Tibial nerve (tissue), 4 donors: ENCODE measurements around the gene DET1. TPM values are rescaled to one million over a fixed set of nuclear protein-coding genes. Genes with fewer than 3 reads are reported as not detected.

Source experiments
- DNase-seq, 2 donors: peaks; one replicate each; pipeline ENCODE4 v3.0.0-alpha.2; 2019; ENCODE audit warnings: low spot score in 2 of 2
- H3K27ac ChIP-seq, 4 donors: fragments of 200-600 bp; sonication (generic) in 3 of 4; one replicate each; pipeline ENCODE4 v1.5.1; 2017 to 2019; ENCODE audit warnings: mild to moderate bottlenecking in 1 of 4
- H3K27me3 ChIP-seq, 2 donors: fragments of 200-600 bp; sonication (generic) in 1 of 2; one replicate each; pipeline versions ENCODE4 v1.5.1 to v1.6.0; 2017 to 2019
- H3K36me3 ChIP-seq, 3 donors: fragments of 200-600 bp; sonication (generic); one replicate each; pipeline ENCODE4 v1.5.1; 2018 to 2019
- H3K4me1 ChIP-seq, 4 donors: fragments of 200-600 bp; sonication (generic) in 3 of 4; one replicate each; pipeline ENCODE4 v1.5.1; 2017 to 2019
- H3K4me3 ChIP-seq, 4 donors: fragments of 200-600 bp; sonication (generic) in 3 of 4; one replicate each; pipeline ENCODE4 v1.5.1; 2017 to 2019; ENCODE audit warnings: mild to moderate bottlenecking in 1 of 4, moderate library complexity in 1 of 4
- H3K9me3 ChIP-seq, 4 donors: fragments of 200-600 bp; sonication (generic) in 3 of 4; one replicate each; pipeline ENCODE4 v1.5.1; 2017 to 2019
- EP300 ChIP-seq, 2 donors: sonication (generic); formaldehyde crosslinking; IDR thresholded peaks; one replicate each; pipeline ENCODE4 v1.6.1; 2017; ENCODE audit warnings: antibody characterized with exemption in 2 of 2, mild to moderate bottlenecking in 1 of 2
- POLR2A ChIP-seq, 2 donors: fragments of 450-650 bp; IDR thresholded peaks; one replicate each; pipeline ENCODE4 v1.6.1; 2017; ENCODE audit warnings: antibody characterized with exemption in 2 of 2, mild to moderate bottlenecking in 2 of 2, moderate library complexity in 2 of 2
- WGBS, 2 donors: methylation state at CpG; one replicate each; pipeline ENCODE4 v1.1.5; 2018; 5-methylcytosine and 5-hydroxymethylcytosine counted together
- total RNA-seq, 4 donors: library from RNA; depleted of rRNA; stranded (reverse); fragments of >200 nt; gene quantifications; one replicate each; pipeline ENCODE4 v1.1.0, GENCODE V29; 2016
- TF ChIP-seq, protein P1 (sequence below), 5 experiments: fragments of 200-600 bp in 3 of 5; fragments of 450-650 bp in 2 of 5; sonication (generic) in 3 of 5; IDR thresholded peaks; one replicate each; pipeline ENCODE4 v1.5.1; 2016 to 2019; ENCODE audit warnings: antibody characterized with exemption in 5 of 5, mild to moderate bottlenecking in 3 of 5, moderate library complexity in 2 of 5

DET1 gene
- total RNA-seq, 4 donors from 2014 or later, result 6.6 to 16.2 (median 7.8) TPM

DNA sequence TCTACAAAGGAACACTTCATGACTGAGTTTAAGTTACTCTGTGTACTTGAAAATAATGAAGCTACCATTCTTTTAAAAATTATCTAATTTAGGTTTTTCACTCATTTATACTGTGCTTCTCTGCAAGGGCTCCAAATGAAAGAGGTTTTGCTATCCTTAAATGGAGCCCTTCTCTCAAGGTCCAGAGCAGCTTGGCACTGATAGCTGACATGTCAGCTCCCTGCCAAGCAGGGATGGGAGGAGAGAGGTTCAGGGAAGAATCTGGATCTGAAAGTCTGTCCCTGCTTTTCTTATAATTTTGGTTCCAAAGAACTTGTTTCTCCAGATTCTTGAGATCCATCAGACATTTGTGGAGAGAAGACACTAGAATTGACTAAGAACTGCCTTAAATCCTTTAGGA lies 39.9 kb downstream of the DET1 start:
- H3K9me3 ChIP-seq, result no peaks in the 10 kb centered on the region
- H3K36me3 ChIP-seq, result peaks cover 0 to 90% (median 0%) of the 10 kb centered on the region in 3 donors
- DNase-seq, result no peak
- H3K27me3 ChIP-seq, result no peaks in the 10 kb centered on the region
- H3K27ac ChIP-seq, result no peak overlapping the region
- no peaks in the 10 kb centered on the region for H3K4me1 ChIP-seq
- H3K4me3 ChIP-seq, result no peak overlapping the region
- TF ChIP-seq EP300 (IDR thresholded peaks at IDR 0.05) (no peak), POLR2A (IDR thresholded peaks at IDR 0.05) (no peak)
- TF ChIP-seq, protein P1, sequence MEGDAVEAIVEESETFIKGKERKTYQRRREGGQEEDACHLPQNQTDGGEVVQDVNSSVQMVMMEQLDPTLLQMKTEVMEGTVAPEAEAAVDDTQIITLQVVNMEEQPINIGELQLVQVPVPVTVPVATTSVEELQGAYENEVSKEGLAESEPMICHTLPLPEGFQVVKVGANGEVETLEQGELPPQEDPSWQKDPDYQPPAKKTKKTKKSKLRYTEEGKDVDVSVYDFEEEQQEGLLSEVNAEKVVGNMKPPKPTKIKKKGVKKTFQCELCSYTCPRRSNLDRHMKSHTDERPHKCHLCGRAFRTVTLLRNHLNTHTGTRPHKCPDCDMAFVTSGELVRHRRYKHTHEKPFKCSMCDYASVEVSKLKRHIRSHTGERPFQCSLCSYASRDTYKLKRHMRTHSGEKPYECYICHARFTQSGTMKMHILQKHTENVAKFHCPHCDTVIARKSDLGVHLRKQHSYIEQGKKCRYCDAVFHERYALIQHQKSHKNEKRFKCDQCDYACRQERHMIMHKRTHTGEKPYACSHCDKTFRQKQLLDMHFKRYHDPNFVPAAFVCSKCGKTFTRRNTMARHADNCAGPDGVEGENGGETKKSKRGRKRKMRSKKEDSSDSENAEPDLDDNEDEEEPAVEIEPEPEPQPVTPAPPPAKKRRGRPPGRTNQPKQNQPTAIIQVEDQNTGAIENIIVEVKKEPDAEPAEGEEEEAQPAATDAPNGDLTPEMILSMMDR (IDR thresholded peaks at IDR 0.05), result no peak

DNA sequence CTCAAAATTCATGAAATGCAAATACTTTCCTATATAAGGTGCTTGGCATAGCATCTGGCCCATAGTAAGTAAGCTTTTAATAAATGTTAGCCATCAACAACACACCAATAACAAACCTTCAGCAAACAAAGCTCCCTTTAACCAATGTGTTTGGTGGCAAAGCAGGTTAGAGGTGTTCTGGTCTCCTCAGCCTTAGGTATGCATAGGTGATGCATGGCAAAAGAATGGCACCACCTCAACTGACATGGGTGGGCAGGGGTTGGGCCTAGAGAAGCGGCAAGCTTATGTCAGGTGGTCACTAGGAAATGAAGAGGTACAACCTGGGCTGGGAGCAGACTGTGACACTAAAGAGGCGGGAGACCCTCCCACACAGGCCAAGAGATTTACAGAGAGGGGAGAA lies 40.8 kb downstream of the DET1 start:
- DNase-seq, result no peak
- H3K4me1 ChIP-seq, result no peaks in the 10 kb centered on the region
- H3K27me3 ChIP-seq, result no peaks in the 10 kb centered on the region
- 95 to 98% methylated on average over 2 of the region's 2 CpGs for WGBS, 2 donors
- peaks cover 0 to 84% (median 0%) of the 10 kb centered on the region in 3 donors for H3K36me3 ChIP-seq
- no peak overlapping the region for H3K4me3 ChIP-seq
- H3K9me3 ChIP-seq, result no peaks in the 10 kb centered on the region
- TF ChIP-seq, protein P1 (IDR thresholded peaks at IDR 0.05), result no peak
- TF ChIP-seq EP300 (IDR thresholded peaks at IDR 0.05) (no peak), POLR2A (IDR thresholded peaks at IDR 0.05) (no peak)
- H3K27ac ChIP-seq, result no peak overlapping the region

DNA sequence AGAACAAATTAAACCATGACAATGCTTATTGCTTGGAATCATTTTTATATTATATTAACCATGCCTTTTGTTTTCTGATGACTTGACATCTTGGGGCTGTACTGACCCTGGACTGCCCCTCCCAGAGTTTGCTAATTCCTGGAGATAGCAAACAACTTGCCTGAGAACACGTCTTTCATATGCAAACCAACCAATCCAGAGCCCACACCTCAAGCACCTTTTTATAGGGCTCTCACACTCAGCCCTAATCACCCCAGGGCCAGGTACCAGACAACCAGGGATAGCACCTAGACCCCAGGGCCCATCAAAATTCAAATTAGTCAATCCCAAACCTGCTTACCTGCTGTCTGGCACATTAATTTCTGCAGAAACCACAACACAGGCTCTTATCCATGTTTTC lies 42.0 kb downstream of the DET1 start:
- Histone ChIP-seq H3K36me3 (peaks cover 0 to 72% (median 0%) of the 10 kb centered on the region in 3 donors), H3K4me3 (no peak overlapping the region)

GRCh38 chr15:88498996-88499395 lies 47.5 kb downstream of the DET1 start:
- Histone ChIP-seq H3K4me3 (no peak overlapping the region), H3K27me3 (no peaks in the 10 kb centered on the region), H3K9me3 (no peaks in the 10 kb centered on the region), H3K4me1 (no peaks in the 10 kb centered on the region), H3K36me3 (peaks cover 0 to 69% (median 0%) of the 10 kb centered on the region in 3 donors), H3K27ac (no peak overlapping the region)
- TF ChIP-seq POLR2A (IDR thresholded peaks at IDR 0.05) (no peak), EP300 (IDR thresholded peaks at IDR 0.05) (no peak)
- TF ChIP-seq, protein P1 (IDR thresholded peaks at IDR 0.05), result no peak
- DNase-seq, result no peak
- WGBS, 2 donors, result 70 to 84% methylated on average over 3 of the region's 3 CpGs

More for the DNA sequence above, 42.0 kb downstream of the DET1 start:
- DNase-seq, result no peak
- no peaks in the 10 kb centered on the region for H3K4me1 ChIP-seq
- H3K9me3 ChIP-seq, result no peaks in the 10 kb centered on the region
- TF ChIP-seq POLR2A (IDR thresholded peaks at IDR 0.05) (no peak), EP300 (IDR thresholded peaks at IDR 0.05) (no peak)
- TF ChIP-seq, protein P1 (IDR thresholded peaks at IDR 0.05), result no peak
- 70 to 71% methylated on average over 1 of the region's 1 CpG for WGBS, 2 donors
- H3K27me3 ChIP-seq, result no peaks in the 10 kb centered on the region
- no peak overlapping the region for H3K27ac ChIP-seq

GRCh38 chr15:88497109-88497765 lies 49.2 kb downstream of the DET1 start:
- H3K27me3 ChIP-seq, result no peaks in the 10 kb centered on the region
- 83 to 90% methylated on average over 11 of the region's 11 CpGs for WGBS, 2 donors
- H3K4me3 ChIP-seq, result no peak overlapping the region
- H3K4me1 ChIP-seq, result no peaks in the 10 kb centered on the region
- H3K9me3 ChIP-seq, result no peaks in the 10 kb centered on the region
- no peak for DNase-seq
- peaks cover 0 to 61% (median 0%) of the 10 kb centered on the region in 3 donors for H3K36me3 ChIP-seq
- no peak overlapping the region for H3K27ac ChIP-seq
- TF ChIP-seq, protein P1 (IDR thresholded peaks at IDR 0.05), result no peak
- no peak for TF ChIP-seq POLR2A (IDR thresholded peaks at IDR 0.05)
- TF ChIP-seq EP300 (IDR thresholded peaks at IDR 0.05), result no peak
